DMS153 treated with DMSO at 0.1 percent for 48 hours (cell line): ENCODE results near the gene PUDP.
"Not testable (repeated sequence)": the region's sequence is repeated elsewhere in the genome, so short reads cannot be mapped to it uniquely, and the experiment has no call there.

Experiments used
- DNase-seq: peaks from one replicate; lab custom pipeline; 2025; ENCODE audit not compliant: unreplicated experiment; lab: John Stamatoyannopoulos, UW

Gene PUDP

GRCh38 chrX:7110821-7111276 is 37.1 kb downstream of the PUDP start:
- DNase-seq, result no peak

GRCh38 chrX:7109838-7110793 is 37.8 kb downstream of the PUDP start:
- DNase-seq, result no peak

- DNase-seq, result no peak
These were observed 38.9 kb downstream of the PUDP start for GRCh38 chrX:7109049-7109531.

- DNase-seq, result no peak
These were observed 39.9 kb downstream of the PUDP start for GRCh38 chrX:7108030-7108429.

GRCh38 chrX:7106649-7107048 is 41.3 kb downstream of the PUDP start:
- DNase-seq, result no peak

GRCh38 chrX:7102119-7102518 is 45.8 kb downstream of the PUDP start:
- DNase-seq, result no peak

GRCh38 chrX:7100022-7100421 is 47.9 kb downstream of the PUDP start:
- no peak for DNase-seq

GRCh38 chrX:7095657-7096056 is 52.3 kb downstream of the PUDP start:
- not testable (repeated sequence) for DNase-seq

GRCh38 chrX:7093305-7093704 is 54.6 kb downstream of the PUDP start:
- DNase-seq, result no peak

- DNase-seq, result no peak
These were observed 55.4 kb downstream of the PUDP start for GRCh38 chrX:7092543-7092942.

GRCh38 chrX:7091923-7092322 is 56.0 kb downstream of the PUDP start:
- no peak for DNase-seq

- DNase-seq, result no peak
These were observed 57.3 kb downstream of the PUDP start for GRCh38 chrX:7090641-7091040.

- no peak for DNase-seq
These were observed 58.9 kb downstream of the PUDP start for GRCh38 chrX:7088968-7089615.

GRCh38 chrX:7086384-7086783 is 61.6 kb downstream of the PUDP start:
- DNase-seq, result no peak

GRCh38 chrX:7085879-7086278 is 62.1 kb downstream of the PUDP start:
- no peak for DNase-seq

GRCh38 chrX:7084841-7085240 is 63.1 kb downstream of the PUDP start:
- no peak for DNase-seq

GRCh38 chrX:7083468-7084396 is 64.2 kb downstream of the PUDP start:
- no peak for DNase-seq

- no peak for DNase-seq
These were observed 64.9 kb downstream of the PUDP start for GRCh38 chrX:7083021-7083420.

GRCh38 chrX:7082556-7082955 is 65.4 kb downstream of the PUDP start:
- DNase-seq, result no peak

GRCh38 chrX:7077241-7078230 is 70.4 kb downstream of the PUDP start:
- DNase-seq, result no peak
